Measurements from ENCODE around the gene MSANTD2. TPM values are rescaled to one million over a fixed set of nuclear protein-coding genes. Genes with fewer than 3 reads are reported as not detected.

Gene MSANTD2
- total RNA-seq, 1 experiment from 2014 or later: 8.6 TPM

DNA sequence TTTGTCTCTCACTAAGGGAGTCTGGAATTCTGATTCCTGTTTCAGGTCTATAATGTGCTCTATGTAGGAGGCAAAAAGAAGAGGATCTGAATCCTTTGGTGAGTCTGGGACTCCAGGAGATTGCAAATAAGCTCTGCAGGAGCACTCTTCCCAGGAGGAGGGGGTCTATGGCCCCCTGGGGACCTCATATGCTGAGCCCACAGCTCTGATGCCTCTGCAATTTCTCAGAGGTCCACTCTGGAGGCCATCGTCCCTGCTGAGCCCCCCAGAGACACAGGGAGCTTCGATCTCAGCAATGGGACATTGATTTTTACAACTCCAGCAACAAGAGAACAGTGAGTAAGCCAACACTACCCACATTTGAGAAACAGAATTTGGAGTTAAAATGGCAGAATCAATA, 80.7 kb downstream of the MSANTD2 start:
- Histone ChIP-seq H3K27me3 (ENCODE audit: insufficient read depth, low read length) (peaks cover 85% of the 10 kb centered on the region), H3K9ac (ENCODE audit: low read length) (no peak overlapping the region), H3K9me3 (ENCODE audit: control insufficient read depth in 1 of 2, insufficient read depth in 1 of 2, low read depth in 1 of 2, low read length in 2 of 2) (no peaks in the 10 kb centered on the region), H4K20me1 (ENCODE audit: insufficient read depth) (no peaks in the 10 kb centered on the region), H3K27ac (ENCODE audit: low read depth, low read length) (no peak overlapping the region), H3K4me3 (replicated peaks in 1 of 2; ENCODE audit: low read depth in 1 of 2, low read length in 2 of 2) (no peak overlapping the region), H3K79me2 (ENCODE audit: insufficient read depth, low read length) (no peaks in the 10 kb centered on the region), H2AFZ (ENCODE audit: low read depth, low read length, poor library complexity, severe bottlenecking) (no peak overlapping the region), H3K4me1 (ENCODE audit: control insufficient read depth in 1 of 2, insufficient read depth in 2 of 2, low read length in 2 of 2) (peaks cover 7 to 11% of the 10 kb centered on the region in 2 experiments; a peak in 3 of 4 replicates), H3K36me3 (ENCODE audit: control insufficient read depth in 1 of 2, insufficient read depth in 2 of 2, low read length in 2 of 2) (no peaks in the 10 kb centered on the region), H3K9me2 (ENCODE audit: insufficient read depth) (no peaks in the 10 kb centered on the region), H3K4me2 (ENCODE audit: low read length) (no peak overlapping the region)
- intact Hi-C loops (cut with micrococcal nuclease): no loop called here
- no peak for ATAC-seq
- no peak for DNase-seq (ENCODE audit: low read depth, low spot score)
- ChIA-PET CTCF (no interaction called here), POLR2A (no interaction called here), RAD21 (ENCODE audit: low non-redundant PET in 1 of 2, low total read pairs in 2 of 2, uncharacterized antibody in 2 of 2, unreplicated experiment in 2 of 2) (no interaction called here)
- no TSS peak for BruUV-seq (replicated peaks)
- TF ChIP-seq EZH2 (IDR thresholded peaks at IDR 0.05) (no peak), MAX (IDR thresholded peaks at IDR 0.05) (no peak), SRF (IDR thresholded peaks at IDR 0.05; ENCODE audit: low read depth) (no peak), EGR1 (IDR thresholded peaks at IDR 0.05; ENCODE audit: low read depth) (no peak), SIN3A (IDR thresholded peaks at IDR 0.05; ENCODE audit: low read depth) (no peak), JUND (IDR thresholded peaks at IDR 0.05) (no peak), CBX3 (IDR thresholded peaks at IDR 0.05; ENCODE audit: low read depth) (no peak)
- TF ChIP-seq, protein P1, sequence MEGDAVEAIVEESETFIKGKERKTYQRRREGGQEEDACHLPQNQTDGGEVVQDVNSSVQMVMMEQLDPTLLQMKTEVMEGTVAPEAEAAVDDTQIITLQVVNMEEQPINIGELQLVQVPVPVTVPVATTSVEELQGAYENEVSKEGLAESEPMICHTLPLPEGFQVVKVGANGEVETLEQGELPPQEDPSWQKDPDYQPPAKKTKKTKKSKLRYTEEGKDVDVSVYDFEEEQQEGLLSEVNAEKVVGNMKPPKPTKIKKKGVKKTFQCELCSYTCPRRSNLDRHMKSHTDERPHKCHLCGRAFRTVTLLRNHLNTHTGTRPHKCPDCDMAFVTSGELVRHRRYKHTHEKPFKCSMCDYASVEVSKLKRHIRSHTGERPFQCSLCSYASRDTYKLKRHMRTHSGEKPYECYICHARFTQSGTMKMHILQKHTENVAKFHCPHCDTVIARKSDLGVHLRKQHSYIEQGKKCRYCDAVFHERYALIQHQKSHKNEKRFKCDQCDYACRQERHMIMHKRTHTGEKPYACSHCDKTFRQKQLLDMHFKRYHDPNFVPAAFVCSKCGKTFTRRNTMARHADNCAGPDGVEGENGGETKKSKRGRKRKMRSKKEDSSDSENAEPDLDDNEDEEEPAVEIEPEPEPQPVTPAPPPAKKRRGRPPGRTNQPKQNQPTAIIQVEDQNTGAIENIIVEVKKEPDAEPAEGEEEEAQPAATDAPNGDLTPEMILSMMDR (IDR thresholded peaks at IDR 0.05 in 2 of 3, conservative IDR thresholded peaks at IDR 0.05 in 1 of 3; ENCODE audit: borderline replicate concordance in 1 of 3, insufficient read depth in 1 of 3, low read depth in 2 of 3, low read length in 2 of 3): no peak

DNA sequence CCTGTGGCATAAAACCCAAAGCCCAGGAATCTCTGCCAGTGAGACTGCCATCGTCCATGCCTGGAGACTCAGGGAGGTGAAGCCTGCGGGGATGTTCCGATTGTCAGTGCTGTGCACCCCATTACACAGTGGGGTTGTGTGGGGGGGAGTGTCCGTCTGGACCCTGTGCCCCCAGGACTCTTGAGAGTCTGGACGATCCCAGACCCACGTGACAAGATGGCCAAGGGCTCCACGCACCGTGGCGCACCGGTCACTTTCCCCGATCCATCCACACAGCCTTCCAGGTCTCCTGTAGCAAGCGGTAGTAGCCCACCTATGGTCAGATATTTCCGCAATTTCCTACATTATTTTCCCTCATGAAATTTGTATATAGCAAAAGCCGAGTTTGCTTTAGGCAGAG, 81.4 kb downstream of the MSANTD2 start:
- TF ChIP-seq, protein P2, sequence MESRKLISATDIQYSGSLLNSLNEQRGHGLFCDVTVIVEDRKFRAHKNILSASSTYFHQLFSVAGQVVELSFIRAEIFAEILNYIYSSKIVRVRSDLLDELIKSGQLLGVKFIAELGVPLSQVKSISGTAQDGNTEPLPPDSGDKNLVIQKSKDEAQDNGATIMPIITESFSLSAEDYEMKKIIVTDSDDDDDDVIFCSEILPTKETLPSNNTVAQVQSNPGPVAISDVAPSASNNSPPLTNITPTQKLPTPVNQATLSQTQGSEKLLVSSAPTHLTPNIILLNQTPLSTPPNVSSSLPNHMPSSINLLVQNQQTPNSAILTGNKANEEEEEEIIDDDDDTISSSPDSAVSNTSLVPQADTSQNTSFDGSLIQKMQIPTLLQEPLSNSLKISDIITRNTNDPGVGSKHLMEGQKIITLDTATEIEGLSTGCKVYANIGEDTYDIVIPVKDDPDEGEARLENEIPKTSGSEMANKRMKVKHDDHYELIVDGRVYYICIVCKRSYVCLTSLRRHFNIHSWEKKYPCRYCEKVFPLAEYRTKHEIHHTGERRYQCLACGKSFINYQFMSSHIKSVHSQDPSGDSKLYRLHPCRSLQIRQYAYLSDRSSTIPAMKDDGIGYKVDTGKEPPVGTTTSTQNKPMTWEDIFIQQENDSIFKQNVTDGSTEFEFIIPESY (IDR thresholded peaks at IDR 0.05; ENCODE audit: extremely low read depth, insufficient replicate concordance, low read length): no peak
- no peak for TF ChIP-seq SP1 (IDR thresholded peaks at IDR 0.05; ENCODE audit: low read depth)
- DNase-seq (ENCODE audit: low read depth, low spot score) (no peak), ATAC-seq (0 out of 2 replicates have a peak, but pooled peaks have one; percentile 10)
- Histone ChIP-seq H2AFZ (ENCODE audit: low read depth, low read length, poor library complexity, severe bottlenecking) (no peak overlapping the region), H3K9ac (ENCODE audit: low read length) (no peak overlapping the region), H3K4me3 (replicated peaks in 1 of 2; ENCODE audit: low read depth in 1 of 2, low read length in 2 of 2) (no peak overlapping the region), H3K4me1 (ENCODE audit: control insufficient read depth in 1 of 2, insufficient read depth in 2 of 2, low read length in 2 of 2) (peaks cover 7 to 11% of the 10 kb centered on the region in 2 experiments; a peak in 3 of 4 replicates), H3K27ac (ENCODE audit: low read depth, low read length) (no peak overlapping the region), H3K9me2 (ENCODE audit: insufficient read depth) (no peaks in the 10 kb centered on the region), H3K27me3 (ENCODE audit: insufficient read depth, low read length) (peaks cover 81% of the 10 kb centered on the region), H3K36me3 (ENCODE audit: control insufficient read depth in 1 of 2, insufficient read depth in 2 of 2, low read length in 2 of 2) (no peaks in the 10 kb centered on the region), H4K20me1 (ENCODE audit: insufficient read depth) (no peaks in the 10 kb centered on the region), H3K9me3 (ENCODE audit: control insufficient read depth in 1 of 2, insufficient read depth in 1 of 2, low read depth in 1 of 2, low read length in 2 of 2) (no peaks in the 10 kb centered on the region), H3K4me2 (ENCODE audit: low read length) (peak overlapping the region; percentile 62), H3K79me2 (ENCODE audit: insufficient read depth, low read length) (no peaks in the 10 kb centered on the region)
- intact Hi-C loops (cut with micrococcal nuclease): no loop called here
- RAD21 ChIA-PET (ENCODE audit: low non-redundant PET in 1 of 2, low total read pairs in 2 of 2, uncharacterized antibody in 2 of 2, unreplicated experiment in 2 of 2): no interaction called here
- CTCF ChIA-PET: no interaction called here
- BruUV-seq (replicated peaks): no TSS peak
- POLR2A ChIA-PET: no interaction called here

Data from HCT116 (cell line).